Neural progenitor cell (in vitro differentiated cells): ENCODE measurements around the gene PLEKHN1.

Experiments used
- CTCF ChIP-seq: fragments of 200-600 bp; sonication (generic); IDR thresholded peaks from 2 replicates; pipeline ENCODE4 v1.5.1; 2017; ENCODE audit warnings: antibody characterized with exemption, mild to moderate bottlenecking
- EZH2 ChIP-seq: fragments of 200-600 bp; sonication (generic); IDR thresholded peaks from 2 replicates; pipeline ENCODE4 v1.6.1; 2017; ENCODE audit warnings: antibody characterized with exemption, mild to moderate bottlenecking, moderate library complexity
- EZH2phosphoT487 ChIP-seq: fragments of 200-600 bp; sonication (generic); IDR thresholded peaks from 2 replicates; pipeline ENCODE4 v1.6.1; 2017; ENCODE audit warnings: antibody characterized with exemption

GRCh38 chr1:924656-925560, 41.4 kb upstream of the PLEKHN1 start:
- peak; percentile 20 for TF ChIP-seq CTCF
- TF ChIP-seq EZH2: peak; percentile 99
- peak; percentile 98 for TF ChIP-seq EZH2phosphoT487
